GM12878 (cell line): Measurements from ENCODE around the gene DCBLD1. TPM values are rescaled to one million over a fixed set of nuclear protein-coding genes. Genes with fewer than 3 reads are reported as not detected.
"Not testable (repeated sequence)": the region's sequence is repeated elsewhere in the genome, so short reads cannot be mapped to it uniquely, and the experiment has no call there.

Source experiments
- ATAC-seq: fragments of 200-7000 bp; cut with Tn5 transposase; 3 replicates; pipeline ENCODE4 v1.9.1; 2020; ENCODE audit warnings: mild to moderate bottlenecking, moderate library complexity
- BruUV-seq: library from RNA; stranded (reverse); fragments of 400-500 nt; replicated peaks from 2 replicates; lab custom pipeline; 2021; lab: Mats Ljungman, UMichigan
- CTCF ChIA-PET: fragments of 300-600 bp; sonication (Branson Sonifier 250); formaldehyde crosslinking; extraction: SDS; loops from one replicate; lab custom pipeline; 2021; ENCODE audit warnings: inconsistent platforms; lab: Yijun Ruan, JAX
- POLR2A ChIA-PET: fragments of 350-600 bp; formaldehyde crosslinking; extraction: SDS; loops from one replicate; lab custom pipeline; 2021; ENCODE audit warnings: inconsistent platforms; lab: Charles Lee
- RAD21 ChIA-PET: fragments of 300-600 bp; sonication (Branson Sonifier 250); formaldehyde crosslinking; loops from one replicate; lab custom pipeline; 2023; ENCODE audit warnings: antibody characterized with exemption; ENCODE audit not compliant: unreplicated experiment; lab: Charles Lee
- SMC1A ChIA-PET: fragments of 300-600 bp; sonication (Branson Sonifier 250); formaldehyde crosslinking; loops from one replicate; lab custom pipeline; 2023; ENCODE audit not compliant: unreplicated experiment, uncharacterized antibody; lab: Charles Lee
- DNase-seq: peaks from one replicate; pipeline ENCODE4 v3.0.0-alpha.2; 2011; ENCODE audit warnings: low read depth, low spot score
- FAIRE-seq: peaks from 3 replicates; lab custom pipeline; 2011; peaks lifted over from hg19 to GRCh38; lab: Jason Lieb, UNC
- H2AFZ ChIP-seq: 2 replicates; pipeline ENCODE4 v1.6.0; 2011; ENCODE audit warnings: low read depth, low read length, control low read depth; ENCODE audit not compliant: control insufficient read depth
- H3K27ac ChIP-seq: 2 replicates; pipeline ENCODE4 v1.5.1; 2011; ENCODE audit warnings: control low read depth; ENCODE audit not compliant: control insufficient read depth, insufficient read depth
- H3K27me3 ChIP-seq, 2 experiments: replicated peaks in 1 of 2; 2 replicates each; pipeline versions ENCODE4 v1.6.0 to v1.6.1; 2011; ENCODE audit warnings: low read length in 1 of 2; ENCODE audit not compliant: control insufficient read depth in 2 of 2, insufficient read depth in 2 of 2
- H3K36me3 ChIP-seq, 2 experiments: 2 replicates each; pipeline ENCODE4 v1.5.1; 2011; ENCODE audit warnings: low read length in 1 of 2; ENCODE audit not compliant: control insufficient read depth in 2 of 2, insufficient read depth in 2 of 2
- H3K4me1 ChIP-seq: 2 replicates; pipeline ENCODE4 v1.6.1; 2011; ENCODE audit warnings: mild to moderate bottlenecking, low read length, moderate library complexity, mixed read lengths; ENCODE audit not compliant: control insufficient read depth, insufficient read depth
- H3K4me2 ChIP-seq: 2 replicates; pipeline ENCODE4 v1.6.0; 2011; ENCODE audit warnings: control low read depth; ENCODE audit not compliant: control insufficient read depth, insufficient read depth
- H3K4me3 ChIP-seq: fragments of 200-600 bp; sonication (generic); 2 replicates; pipeline ENCODE4 v1.5.1; 2016
- H3K79me2 ChIP-seq: 2 replicates; pipeline ENCODE4 v1.6.0; 2011; ENCODE audit warnings: low read length; ENCODE audit not compliant: control insufficient read depth, insufficient read depth
- H3K9ac ChIP-seq: 2 replicates; pipeline ENCODE4 v1.8.0; 2011; ENCODE audit warnings: low read length, control low read depth, mixed read lengths; ENCODE audit not compliant: control insufficient read depth, insufficient read depth
- H3K9me3 ChIP-seq: replicated peaks from 3 replicates; pipeline ENCODE4 v1.5.1; 2011; ENCODE audit warnings: mild to moderate bottlenecking, low read length; ENCODE audit not compliant: control insufficient read depth, insufficient read depth
- H4K20me1 ChIP-seq: 2 replicates; pipeline ENCODE4 v1.6.0; 2011; ENCODE audit not compliant: control insufficient read depth, insufficient read depth
- E4F1 ChIP-seq: fragments of 450-650 bp; IDR thresholded peaks from 2 replicates; pipeline ENCODE4 v1.6.1; 2018; ENCODE audit warnings: borderline replicate concordance, mild to moderate bottlenecking; ENCODE audit not compliant: partially characterized antibody
- NR2F1 ChIP-seq: fragments of 450-650 bp; conservative IDR thresholded peaks from 2 replicates; pipeline ENCODE4 v1.6.1; 2017; ENCODE audit warnings: mild to moderate bottlenecking
- SMARCA5 ChIP-seq: fragments of 450-650 bp; IDR thresholded peaks from 2 replicates; pipeline ENCODE4 v1.6.1; 2017; ENCODE audit warnings: mild to moderate bottlenecking
- SRF ChIP-seq, 2 experiments: IDR thresholded peaks; 2 replicates each; pipeline ENCODE4 v1.6.1; 2011; ENCODE audit warnings: low read depth in 2 of 2, low read length in 2 of 2, mild to moderate bottlenecking in 1 of 2, moderate library complexity in 1 of 2
- SUPT20H ChIP-seq: IDR thresholded peaks from 2 replicates; pipeline ENCODE4 v1.6.1; 2011; ENCODE audit warnings: low read depth, mild to moderate bottlenecking, low read length, moderate library complexity, borderline replicate concordance; ENCODE audit not compliant: control insufficient read depth
- WRNIP1 ChIP-seq: IDR thresholded peaks from 2 replicates; pipeline ENCODE4 v1.6.1; 2011; ENCODE audit warnings: low read depth, low read length, improper control_type of control experiment, borderline replicate concordance
- WGBS: methylation state at CpG from one replicate; pipeline ENCODE4 v1.1.6; 2016; ENCODE audit warnings: low lambda C conversion rate; ENCODE audit not compliant: insufficient replicate concordance, insufficient coverage; ENCODE audit errors: missing lambda C conversion rate; 5-methylcytosine and 5-hydroxymethylcytosine counted together
- in situ Hi-C: fragments of 300-500 bp; cut with MboI; formaldehyde crosslinking; loops from 9 replicates; pipeline ENCODE4 v1.14.3; 2018; ENCODE audit warnings: mixed read lengths
- intact Hi-C: fragments of 100-400 bp; cut with micrococcal nuclease; formaldehyde crosslinking; loops from one replicate; pipeline ENCODE4 v1.14.2; 2022; ENCODE audit not compliant: unreplicated experiment
- polyA plus RNA-seq, 11 experiments: library from polyadenylated mRNA; depleted of rRNA in 4 of 11; unstranded in 6 of 11; stranded (reverse) in 5 of 11; fragments of >200 nt; fragmentation: Nextera tagmentation in 4 of 11; fragmentation: Illumina TruSeq in 1 of 11; extraction: Ambion mirVana in 4 of 11; extraction: Trizol in 1 of 11; gene quantifications; 1 replicate in 1 of 11; 2 replicates in 10 of 11; pipeline versions ENCODE4 v1.2.1 to v1.2.3, GENCODE V29; 2011 to 2016; ENCODE audit warnings: inconsistent platforms in 2 of 11, missing spikeins in 2 of 11, low read depth in 1 of 11
- total RNA-seq, 4 experiments: library from RNA; depleted of rRNA in 3 of 4; stranded (reverse); fragments of >200 nt in 3 of 4; fragmentation: Illumina TruSeq in 1 of 4; extraction: Trizol in 1 of 4; gene quantifications; 2 replicates each; pipeline versions ENCODE4 v1.2.1 to v1.2.3, GENCODE V29; 2013 to 2021
- TF ChIP-seq, protein P1 (sequence below): IDR thresholded peaks from 2 replicates; pipeline ENCODE4 v1.6.1; 2012; ENCODE audit warnings: low read depth, low read length, improper control_type of control experiment
- TF ChIP-seq, protein P2 (sequence below): IDR thresholded peaks from 2 replicates; pipeline ENCODE4 v1.6.1; 2012; ENCODE audit warnings: improper control_type of control experiment, low read depth, low read length; ENCODE audit not compliant: insufficient replicate concordance

The DCBLD1 gene
- total and polyA plus RNA-seq, 10 of the 15 experiments (the other 5 are each of a cell fraction or from before 2014, with no cell fraction given), result 0.92 to 9.2 (median 8.3) TPM

DNA sequence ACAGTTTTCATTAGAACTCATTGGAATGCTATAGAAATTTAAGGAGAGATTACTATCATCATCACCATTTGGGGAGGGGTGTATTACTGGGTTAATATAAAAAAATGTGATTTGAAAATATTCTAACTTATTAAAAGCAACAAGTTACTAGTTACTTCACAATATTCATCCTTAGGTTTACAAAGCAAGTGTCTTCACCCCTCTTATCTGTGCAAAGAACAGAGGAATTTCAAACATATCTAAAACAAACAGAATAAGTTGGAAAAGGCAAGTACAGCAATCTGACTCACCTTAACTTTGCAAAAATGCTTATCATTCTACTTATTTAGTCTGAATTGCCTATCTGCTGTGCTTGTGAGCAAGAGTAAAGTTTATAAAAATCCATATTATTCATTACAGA is 32.9 kb downstream of the DCBLD1 start (continued):
- TF ChIP-seq E4F1 (no peak), WRNIP1 (no peak), SMARCA5 (no peak), NR2F1 (no peak), SUPT20H (no peak), SRF (IDR thresholded peaks at IDR 0.05; ENCODE audit: low read depth in 2 of 2, low read length in 2 of 2) (no peak)
- TF ChIP-seq, protein P1, sequence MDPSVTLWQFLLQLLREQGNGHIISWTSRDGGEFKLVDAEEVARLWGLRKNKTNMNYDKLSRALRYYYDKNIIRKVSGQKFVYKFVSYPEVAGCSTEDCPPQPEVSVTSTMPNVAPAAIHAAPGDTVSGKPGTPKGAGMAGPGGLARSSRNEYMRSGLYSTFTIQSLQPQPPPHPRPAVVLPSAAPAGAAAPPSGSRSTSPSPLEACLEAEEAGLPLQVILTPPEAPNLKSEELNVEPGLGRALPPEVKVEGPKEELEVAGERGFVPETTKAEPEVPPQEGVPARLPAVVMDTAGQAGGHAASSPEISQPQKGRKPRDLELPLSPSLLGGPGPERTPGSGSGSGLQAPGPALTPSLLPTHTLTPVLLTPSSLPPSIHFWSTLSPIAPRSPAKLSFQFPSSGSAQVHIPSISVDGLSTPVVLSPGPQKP, result no peak
- TF ChIP-seq, protein P2, sequence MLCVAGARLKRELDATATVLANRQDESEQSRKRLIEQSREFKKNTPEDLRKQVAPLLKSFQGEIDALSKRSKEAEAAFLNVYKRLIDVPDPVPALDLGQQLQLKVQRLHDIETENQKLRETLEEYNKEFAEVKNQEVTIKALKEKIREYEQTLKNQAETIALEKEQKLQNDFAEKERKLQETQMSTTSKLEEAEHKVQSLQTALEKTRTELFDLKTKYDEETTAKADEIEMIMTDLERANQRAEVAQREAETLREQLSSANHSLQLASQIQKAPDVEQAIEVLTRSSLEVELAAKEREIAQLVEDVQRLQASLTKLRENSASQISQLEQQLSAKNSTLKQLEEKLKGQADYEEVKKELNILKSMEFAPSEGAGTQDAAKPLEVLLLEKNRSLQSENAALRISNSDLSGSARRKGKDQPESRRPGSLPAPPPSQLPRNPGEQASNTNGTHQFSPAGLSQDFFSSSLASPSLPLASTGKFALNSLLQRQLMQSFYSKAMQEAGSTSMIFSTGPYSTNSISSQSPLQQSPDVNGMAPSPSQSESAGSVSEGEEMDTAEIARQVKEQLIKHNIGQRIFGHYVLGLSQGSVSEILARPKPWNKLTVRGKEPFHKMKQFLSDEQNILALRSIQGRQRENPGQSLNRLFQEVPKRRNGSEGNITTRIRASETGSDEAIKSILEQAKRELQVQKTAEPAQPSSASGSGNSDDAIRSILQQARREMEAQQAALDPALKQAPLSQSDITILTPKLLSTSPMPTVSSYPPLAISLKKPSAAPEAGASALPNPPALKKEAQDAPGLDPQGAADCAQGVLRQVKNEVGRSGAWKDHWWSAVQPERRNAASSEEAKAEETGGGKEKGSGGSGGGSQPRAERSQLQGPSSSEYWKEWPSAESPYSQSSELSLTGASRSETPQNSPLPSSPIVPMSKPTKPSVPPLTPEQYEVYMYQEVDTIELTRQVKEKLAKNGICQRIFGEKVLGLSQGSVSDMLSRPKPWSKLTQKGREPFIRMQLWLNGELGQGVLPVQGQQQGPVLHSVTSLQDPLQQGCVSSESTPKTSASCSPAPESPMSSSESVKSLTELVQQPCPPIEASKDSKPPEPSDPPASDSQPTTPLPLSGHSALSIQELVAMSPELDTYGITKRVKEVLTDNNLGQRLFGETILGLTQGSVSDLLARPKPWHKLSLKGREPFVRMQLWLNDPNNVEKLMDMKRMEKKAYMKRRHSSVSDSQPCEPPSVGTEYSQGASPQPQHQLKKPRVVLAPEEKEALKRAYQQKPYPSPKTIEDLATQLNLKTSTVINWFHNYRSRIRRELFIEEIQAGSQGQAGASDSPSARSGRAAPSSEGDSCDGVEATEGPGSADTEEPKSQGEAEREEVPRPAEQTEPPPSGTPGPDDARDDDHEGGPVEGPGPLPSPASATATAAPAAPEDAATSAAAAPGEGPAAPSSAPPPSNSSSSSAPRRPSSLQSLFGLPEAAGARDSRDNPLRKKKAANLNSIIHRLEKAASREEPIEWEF, result no peak
- TF ChIP-seq, all 136 proteins: peak for 0

DNA sequence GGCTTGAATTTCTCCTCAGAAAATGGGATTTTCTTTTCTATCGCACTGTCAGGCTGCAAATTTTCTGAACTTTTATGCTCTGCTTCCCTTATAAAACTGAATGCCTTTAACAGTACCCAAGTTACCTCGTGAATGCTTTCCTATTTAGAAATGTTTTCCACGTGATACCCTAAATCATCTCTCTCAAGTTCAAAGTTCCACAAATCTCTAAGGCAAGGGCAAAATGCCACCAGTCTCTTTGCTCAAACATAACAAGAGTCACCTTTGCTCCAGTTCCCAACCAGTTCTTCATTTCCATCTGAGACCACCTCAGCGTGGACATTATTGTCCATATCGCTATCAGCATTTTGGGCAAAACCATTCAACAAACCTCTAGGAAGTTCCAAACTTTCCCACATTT is 35.5 kb downstream of the DCBLD1 start:
- FAIRE-seq, H3K9ac ChIP-seq, DNase-seq, intact Hi-C loops, ATAC-seq, H3K27ac ChIP-seq, H3K4me1 ChIP-seq, H3K79me2 ChIP-seq, CTCF ChIA-PET, H3K9me3 ChIP-seq, H3K27me3 ChIP-seq, POLR2A ChIA-PET, BruUV-seq, H3K4me3 ChIP-seq, in situ Hi-C loops, RAD21 ChIA-PET, H2AFZ ChIP-seq, H4K20me1 ChIP-seq, H3K36me3 ChIP-seq, H3K4me2 ChIP-seq: not testable (repeated sequence)
- 90% methylated on average over 5 of the region's 5 CpGs for WGBS
- SMC1A ChIA-PET, result interaction anchor here (1.3 kb wide), 1 partner anchor 34 kb away, joined by 3 read pairs; no protein-coding TSS in a partner anchor
